H1 (cell line): ENCODE results near the gene SLC43A1. TPM values are rescaled to one million over a fixed set of nuclear protein-coding genes. Genes with fewer than 3 reads are reported as not detected.

Source experiments
- CBX8 ChIP-seq: fragments of 300-800, 300-1000 bp; sonication (generic); IDR thresholded peaks from 2 replicates; pipeline ENCODE4 v1.7.1; 2016; ENCODE audit warnings: low read depth, low read length, borderline replicate concordance
- KDM1A ChIP-seq: fragments of 200-600, 300-600 bp; sonication (generic); IDR thresholded peaks from 2 replicates; pipeline ENCODE4 v1.7.1; 2016; ENCODE audit warnings: mild to moderate bottlenecking, low read length, borderline replicate concordance
- PHF8 ChIP-seq: fragments of 200-600 bp; sonication (generic); conservative IDR thresholded peaks from 2 replicates; pipeline ENCODE4 v1.7.1; 2012; ENCODE audit warnings: low read depth, mild to moderate bottlenecking, inconsistent platforms, low read length, moderate library complexity
- POU5F1 ChIP-seq: IDR thresholded peaks from 2 replicates; pipeline ENCODE4 v1.6.1; 2011; ENCODE audit warnings: low read depth, mild to moderate bottlenecking, low read length, moderate library complexity
- RBBP5 ChIP-seq: IDR thresholded peaks from 2 replicates; pipeline ENCODE4 v1.7.1; 2012; ENCODE audit warnings: low read depth, mild to moderate bottlenecking, inconsistent platforms, low read length, moderate library complexity, borderline replicate concordance
- YY1 ChIP-seq: IDR thresholded peaks from 2 replicates; pipeline ENCODE4 v1.6.1; 2011; ENCODE audit warnings: low read depth, mild to moderate bottlenecking, low read length
- polyA plus RNA-seq, 7 experiments: library from polyadenylated mRNA; depleted of rRNA in 3 of 7; stranded (reverse) in 5 of 7; unstranded in 2 of 7; fragments of >200 nt in 5 of 7; fragments of 200-250 nt in 2 of 7; gene quantifications; 1 replicate in 5 of 7; 2 replicates in 1 of 7; 4 replicates in 1 of 7; pipeline versions ENCODE4 v1.2.1 to v1.2.3, GENCODE V29; 2011 to 2013; ENCODE audit warnings: missing spikeins in 2 of 7, mixed read lengths in 2 of 7
- total RNA-seq: library from RNA; stranded (reverse); fragmentation: NEBNext Ultra II Directional; extraction: Animal tissue kit (Norgen Biotek cat#: 25700); gene quantifications from 2 replicates; pipeline ENCODE4 v1.2.1, GENCODE V29; 2021

SLC43A1 gene
- total and polyA plus RNA-seq, 2 of the 8 experiments (the other 6 are each of a cell fraction or from before 2014, with no cell fraction given), result 34.5 to 58.0 TPM

- TF ChIP-seq PHF8, result no peak
- no peak for TF ChIP-seq KDM1A
- TF ChIP-seq YY1, result no peak
- TF ChIP-seq RBBP5, result no peak
- TF ChIP-seq POU5F1, result no peak
- no peak for TF ChIP-seq CBX8
- TF ChIP-seq, all 59 proteins: peak for 0
Observed at GRCh38 chr11:57466680-57467079, 48.8 kb downstream of the SLC43A1 start (continued).
